Chondrocyte (in vitro differentiated cells): ENCODE data around the gene TNNC1. TPM values are rescaled to one million over a fixed set of nuclear protein-coding genes. Genes with fewer than 3 reads are reported as not detected.

ENCODE experiments used
- DNase-seq: peaks from one replicate; pipeline ENCODE4 v3.0.0; 2021; ENCODE audit warnings: mixed read lengths, low spot score
- H3K27ac Mint-ChIP-seq: one replicate; pipeline ENCODE4 v1.8.0; 2021; ENCODE audit warnings: mild to moderate bottlenecking, moderate library complexity, mixed read lengths; ENCODE audit not compliant: unreplicated experiment
- H3K27me3 Mint-ChIP-seq: 2 replicates; pipeline ENCODE4 v1.8.0; 2021; ENCODE audit warnings: low read depth, mixed read lengths
- H3K36me3 Mint-ChIP-seq: 2 replicates; pipeline ENCODE4 v1.8.0; 2021; ENCODE audit warnings: low read depth, mixed read lengths
- H3K4me1 Mint-ChIP-seq: 2 replicates; pipeline ENCODE4 v1.8.0; 2021; ENCODE audit warnings: low read depth, mild to moderate bottlenecking, mixed read lengths
- H3K4me3 Mint-ChIP-seq: one replicate; pipeline ENCODE4 v1.8.0; 2021; ENCODE audit warnings: mild to moderate bottlenecking, moderate library complexity, mixed read lengths; ENCODE audit not compliant: unreplicated experiment
- H3K9me3 Mint-ChIP-seq: 2 replicates; pipeline ENCODE4 v1.8.0; 2021; ENCODE audit warnings: low read depth, mixed read lengths
- total RNA-seq: library from RNA; stranded (reverse); gene quantifications from 3 replicates; pipeline ENCODE4 v1.2.1, GENCODE V29; 2021
- TF ChIP-seq, protein P1 (sequence below): fragments of 200-600 bp; sonication (generic); IDR thresholded peaks from 2 replicates; pipeline ENCODE4 v1.5.0; 2021; ENCODE audit warnings: antibody characterized with exemption, mild to moderate bottlenecking, moderate library complexity

Gene TNNC1
- total RNA-seq, 1 donor from 2014 or later: 12.7 TPM

DNA sequence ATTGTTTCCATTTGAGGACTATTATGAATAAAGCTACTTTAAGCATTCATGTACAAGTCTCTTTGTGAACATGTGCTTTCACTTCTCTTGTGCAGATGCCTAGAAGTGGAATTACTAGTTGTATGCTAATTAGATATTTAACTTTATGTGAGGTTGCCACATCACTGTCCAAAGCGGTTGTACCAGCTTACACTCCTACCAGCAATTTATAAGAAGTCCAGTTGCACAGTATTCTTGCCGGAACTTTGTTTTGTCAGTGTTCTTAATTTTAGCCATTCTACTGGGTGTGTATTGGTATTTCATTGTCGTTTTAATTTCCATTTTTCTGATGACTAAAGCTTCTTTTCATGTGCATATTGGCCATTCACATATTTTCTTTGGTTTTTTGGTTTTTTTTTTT, 38.0 kb downstream of the TNNC1 start:
- TF ChIP-seq, protein P1, sequence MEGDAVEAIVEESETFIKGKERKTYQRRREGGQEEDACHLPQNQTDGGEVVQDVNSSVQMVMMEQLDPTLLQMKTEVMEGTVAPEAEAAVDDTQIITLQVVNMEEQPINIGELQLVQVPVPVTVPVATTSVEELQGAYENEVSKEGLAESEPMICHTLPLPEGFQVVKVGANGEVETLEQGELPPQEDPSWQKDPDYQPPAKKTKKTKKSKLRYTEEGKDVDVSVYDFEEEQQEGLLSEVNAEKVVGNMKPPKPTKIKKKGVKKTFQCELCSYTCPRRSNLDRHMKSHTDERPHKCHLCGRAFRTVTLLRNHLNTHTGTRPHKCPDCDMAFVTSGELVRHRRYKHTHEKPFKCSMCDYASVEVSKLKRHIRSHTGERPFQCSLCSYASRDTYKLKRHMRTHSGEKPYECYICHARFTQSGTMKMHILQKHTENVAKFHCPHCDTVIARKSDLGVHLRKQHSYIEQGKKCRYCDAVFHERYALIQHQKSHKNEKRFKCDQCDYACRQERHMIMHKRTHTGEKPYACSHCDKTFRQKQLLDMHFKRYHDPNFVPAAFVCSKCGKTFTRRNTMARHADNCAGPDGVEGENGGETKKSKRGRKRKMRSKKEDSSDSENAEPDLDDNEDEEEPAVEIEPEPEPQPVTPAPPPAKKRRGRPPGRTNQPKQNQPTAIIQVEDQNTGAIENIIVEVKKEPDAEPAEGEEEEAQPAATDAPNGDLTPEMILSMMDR: no peak

GRCh38 chr3:52408466-52408865, 45.4 kb downstream of the TNNC1 start:
- Mint-ChIP-seq H3K27me3 (no peaks in the 10 kb centered on the region), H3K4me1 (peaks cover 33% of the 10 kb centered on the region), H3K36me3 (peaks cover 23% of the 10 kb centered on the region), H3K9me3 (no peaks in the 10 kb centered on the region), H3K4me3 (peak overlapping the region; percentile 82), H3K27ac (peak overlapping the region; percentile 90)
- TF ChIP-seq, protein P1: no peak
- DNase-seq: peak; percentile 27

More for the DNA sequence above, 38.0 kb downstream of the TNNC1 start:
- no peaks in the 10 kb centered on the region for H3K9me3 Mint-ChIP-seq
- no peak for DNase-seq
- H3K27me3 Mint-ChIP-seq: no peaks in the 10 kb centered on the region
- peaks cover 19% of the 10 kb centered on the region for H3K4me1 Mint-ChIP-seq
- no peak overlapping the region for H3K27ac Mint-ChIP-seq
- no peak overlapping the region for H3K4me3 Mint-ChIP-seq
- peaks cover 3% of the 10 kb centered on the region for H3K36me3 Mint-ChIP-seq

DNA sequence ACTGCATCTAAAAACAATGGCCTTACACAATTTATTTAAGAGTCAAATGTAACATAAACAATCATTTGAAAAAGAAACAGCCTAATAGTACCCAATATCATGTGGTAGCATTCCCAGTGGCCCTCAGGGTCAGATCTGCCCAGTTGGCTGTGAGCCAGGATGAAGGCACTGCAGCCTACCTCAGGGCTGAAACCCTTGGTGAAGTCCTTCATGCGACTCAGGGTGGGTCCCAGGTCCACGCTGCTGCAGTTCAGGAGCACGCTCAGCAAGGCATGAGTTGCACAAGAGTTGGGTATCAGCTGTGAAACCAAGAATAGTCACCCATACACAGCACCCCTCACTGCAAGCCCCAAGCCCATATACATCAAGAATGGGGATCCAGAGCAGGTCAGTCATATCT, 46.1 kb downstream of the TNNC1 start:
- DNase-seq: peak; percentile 51
- H3K4me1 Mint-ChIP-seq: peaks cover 33% of the 10 kb centered on the region
- H3K9me3 Mint-ChIP-seq: no peaks in the 10 kb centered on the region
- H3K36me3 Mint-ChIP-seq: peaks cover 27% of the 10 kb centered on the region
- peak overlapping the region; percentile 82 for H3K4me3 Mint-ChIP-seq
- H3K27ac Mint-ChIP-seq: no peak overlapping the region
- TF ChIP-seq, protein P1: no peak
- H3K27me3 Mint-ChIP-seq: no peaks in the 10 kb centered on the region

- H3K4me3 Mint-ChIP-seq: no peak overlapping the region
- no peaks in the 10 kb centered on the region for H3K9me3 Mint-ChIP-seq
- peaks cover 33% of the 10 kb centered on the region for H3K36me3 Mint-ChIP-seq
- TF ChIP-seq, protein P1: no peak
- no peaks in the 10 kb centered on the region for H3K27me3 Mint-ChIP-seq
- peaks cover 25% of the 10 kb centered on the region for H3K4me1 Mint-ChIP-seq
- no peak overlapping the region for H3K27ac Mint-ChIP-seq
- DNase-seq: peak; percentile 86
Measured at GRCh38 chr3:52406791-52407510, 46.9 kb downstream of the TNNC1 start.

DNA sequence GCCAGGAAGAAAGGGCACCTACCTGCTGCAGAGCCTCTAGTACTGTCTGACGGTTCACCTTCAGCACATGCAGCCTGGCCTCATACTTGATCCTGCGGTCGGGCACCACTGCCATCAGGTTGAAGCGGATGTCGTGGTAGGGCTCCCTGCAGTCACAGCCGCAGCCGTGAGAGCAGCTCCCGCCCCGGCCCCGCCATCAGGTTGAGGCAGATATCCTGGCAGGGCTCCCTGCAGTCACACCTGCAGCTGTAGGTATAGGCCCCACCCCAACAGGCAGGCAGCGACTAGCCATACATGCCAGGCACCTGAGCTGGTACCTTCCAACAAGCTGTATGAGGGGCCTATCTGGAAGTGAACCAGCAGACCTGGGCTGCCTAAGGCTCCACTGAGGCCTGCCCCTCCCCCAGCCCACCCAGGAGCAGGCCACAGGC, 47.6 kb downstream of the TNNC1 start:
- TF ChIP-seq, protein P1: no peak
- H3K27me3 Mint-ChIP-seq: no peaks in the 10 kb centered on the region
- H3K9me3 Mint-ChIP-seq: no peaks in the 10 kb centered on the region
- peak; percentile 84 for DNase-seq
- peaks cover 36% of the 10 kb centered on the region for H3K36me3 Mint-ChIP-seq
- H3K4me1 Mint-ChIP-seq: peaks cover 18% of the 10 kb centered on the region
- no peak overlapping the region for H3K4me3 Mint-ChIP-seq
- H3K27ac Mint-ChIP-seq: no peak overlapping the region
